Spleen (tissue), 7 donors: ENCODE data around the gene WDFY4.

Source experiments
- POLR2A ChIP-seq, 3 donors: fragments of 450-650 bp; IDR thresholded peaks; one replicate each; pipeline ENCODE4 v1.5.1; 2017; ENCODE audit warnings: antibody characterized with exemption in 3 of 3, mild to moderate bottlenecking in 1 of 3
- POLR2AphosphoS5 ChIP-seq, 3 donors: sonication (generic); formaldehyde crosslinking; IDR thresholded peaks; one replicate each; pipeline ENCODE4 v1.5.1; 2017; ENCODE audit warnings: antibody characterized with exemption in 3 of 3
- TF ChIP-seq, protein P1 (sequence below), 11 experiments: fragments of 200-600 bp in 7 of 11; fragments of 450-650 bp in 4 of 11; sonication (generic) in 4 of 11; IDR thresholded peaks in 8 of 11; conservative IDR thresholded peaks in 3 of 11; 1 replicate in 7 of 11; 2 replicates in 4 of 11; pipeline versions ENCODE4 v1.4.0 to v1.8.0; 2016 to 2021; ENCODE audit warnings: antibody characterized with exemption in 11 of 11, inconsistent platforms in 4 of 11, mild to moderate bottlenecking in 1 of 11
- donor health status: DM: no; HTN: no; CAD: no; lungs with moderate emphysema.
- donor health status: DM: no; HTN: no; CAD: no.
- donor health status: DM: no; HTN: no; CAD: no.

DNA sequence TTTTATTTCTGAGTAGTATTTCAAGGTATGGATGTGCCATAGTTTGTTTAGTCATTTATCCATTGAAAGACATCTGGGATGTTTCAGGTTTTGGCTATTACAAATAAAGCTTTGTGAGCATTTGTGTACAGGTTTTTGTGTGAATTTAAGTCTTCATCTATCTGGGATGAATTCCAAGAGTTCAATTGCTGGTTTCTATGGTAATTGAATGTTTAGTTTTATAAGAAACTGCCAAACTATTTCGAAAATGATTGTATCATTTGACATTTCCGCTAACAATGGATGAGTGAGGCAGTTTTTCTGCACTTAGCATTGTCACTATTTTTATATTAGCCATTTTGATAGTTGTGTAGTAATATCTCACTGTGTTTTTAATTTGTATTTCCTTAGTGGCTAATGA is 99.4 kb downstream of the WDFY4 start:
- TF ChIP-seq, protein P1, sequence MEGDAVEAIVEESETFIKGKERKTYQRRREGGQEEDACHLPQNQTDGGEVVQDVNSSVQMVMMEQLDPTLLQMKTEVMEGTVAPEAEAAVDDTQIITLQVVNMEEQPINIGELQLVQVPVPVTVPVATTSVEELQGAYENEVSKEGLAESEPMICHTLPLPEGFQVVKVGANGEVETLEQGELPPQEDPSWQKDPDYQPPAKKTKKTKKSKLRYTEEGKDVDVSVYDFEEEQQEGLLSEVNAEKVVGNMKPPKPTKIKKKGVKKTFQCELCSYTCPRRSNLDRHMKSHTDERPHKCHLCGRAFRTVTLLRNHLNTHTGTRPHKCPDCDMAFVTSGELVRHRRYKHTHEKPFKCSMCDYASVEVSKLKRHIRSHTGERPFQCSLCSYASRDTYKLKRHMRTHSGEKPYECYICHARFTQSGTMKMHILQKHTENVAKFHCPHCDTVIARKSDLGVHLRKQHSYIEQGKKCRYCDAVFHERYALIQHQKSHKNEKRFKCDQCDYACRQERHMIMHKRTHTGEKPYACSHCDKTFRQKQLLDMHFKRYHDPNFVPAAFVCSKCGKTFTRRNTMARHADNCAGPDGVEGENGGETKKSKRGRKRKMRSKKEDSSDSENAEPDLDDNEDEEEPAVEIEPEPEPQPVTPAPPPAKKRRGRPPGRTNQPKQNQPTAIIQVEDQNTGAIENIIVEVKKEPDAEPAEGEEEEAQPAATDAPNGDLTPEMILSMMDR (IDR thresholded peaks at IDR 0.05 in 8 of 11, conservative IDR thresholded peaks at IDR 0.05 in 3 of 11): no peak
- no peak for TF ChIP-seq POLR2A (IDR thresholded peaks at IDR 0.05)
- no peak for TF ChIP-seq POLR2AphosphoS5 (IDR thresholded peaks at IDR 0.05)
